K562 (cell line): ENCODE results near the gene CGNL1. TPM values are rescaled to one million over a fixed set of nuclear protein-coding genes. Genes with fewer than 3 reads are reported as not detected.

ENCODE experiments used
- ATAC-seq: fragments of 200-7000 bp; cut with Tn5 transposase; 3 replicates; pipeline ENCODE4 v1.9.1; 2020; ENCODE audit warnings: moderate library complexity
- BruUV-seq: library from RNA; stranded (reverse); fragments of 400-500 nt; replicated peaks from 2 replicates; lab custom pipeline; 2021; lab: Mats Ljungman, UMichigan
- CTCF ChIA-PET: fragments of 300-600 bp; formaldehyde crosslinking; extraction: SDS; loops from one replicate; lab custom pipeline; 2021; ENCODE audit warnings: low intra/inter-chr PET ratio; lab: Yijun Ruan, JAX
- POLR2A ChIA-PET: fragments of 300-600, 350-650 bp; sonication (Branson Sonifier 250); formaldehyde crosslinking; extraction: SDS; loops from one replicate; lab custom pipeline; 2021; ENCODE audit warnings: antibody characterized with exemption, inconsistent platforms; lab: Yijun Ruan, JAX
- DNase-seq, 4 experiments: peaks; one replicate each; pipeline versions ENCODE4 v3.0.0 to v3.0.0-alpha.2; 2011 to 2018; ENCODE audit warnings: low spot score in 3 of 4, mixed read lengths in 3 of 4; ENCODE audit errors: extremely low read depth in 1 of 4
- FAIRE-seq: peaks from 2 replicates; lab custom pipeline; 2011; peaks lifted over from hg19 to GRCh38; lab: Jason Lieb, UNC
- H2AFZ ChIP-seq: 2 replicates; pipeline ENCODE4 v1.6.0; 2011; ENCODE audit warnings: low read depth, low read length, control low read depth, inconsistent platforms
- H3K27ac ChIP-seq: fragments of 200-600 bp; 3 replicates; pipeline ENCODE4 v1.8.0; 2011; ENCODE audit warnings: low read depth, mild to moderate bottlenecking, control low read depth, inconsistent platforms, low read length, moderate library complexity, mixed read lengths; ENCODE audit errors: extremely low read depth
- H3K27me3 ChIP-seq, 2 experiments: fragments of 300-600 bp in 1 of 2; 2 replicates in 1 of 2; 3 replicates in 1 of 2; pipeline versions ENCODE4 v1.6.0 to v1.8.0; 2011; ENCODE audit warnings: inconsistent platforms in 2 of 2, low read length in 2 of 2, mild to moderate bottlenecking in 1 of 2, mixed read lengths in 1 of 2, moderate library complexity in 1 of 2; ENCODE audit not compliant: control insufficient read depth in 2 of 2, insufficient read depth in 2 of 2
- H3K36me3 ChIP-seq: fragments of 300-600 bp; 3 replicates; pipeline ENCODE4 v1.8.0; 2011; ENCODE audit warnings: mild to moderate bottlenecking, low read length, inconsistent platforms; ENCODE audit not compliant: control insufficient read depth, insufficient read depth
- H3K4me1 ChIP-seq, 2 experiments: fragments of 200-600 bp in 1 of 2; replicated peaks in 1 of 2; 2 replicates in 1 of 2; 3 replicates in 1 of 2; pipeline versions ENCODE4 v1.5.1 to v1.8.0; 2011; ENCODE audit warnings: inconsistent platforms in 2 of 2, low read length in 2 of 2, mild to moderate bottlenecking in 1 of 2, mixed read lengths in 1 of 2, moderate library complexity in 1 of 2; ENCODE audit not compliant: control insufficient read depth in 2 of 2, insufficient read depth in 2 of 2
- H3K4me2 ChIP-seq: 2 replicates; pipeline ENCODE4 v1.6.1; 2011; ENCODE audit warnings: low read length, control low read depth, inconsistent platforms, mixed read lengths; ENCODE audit not compliant: insufficient read depth
- H3K4me3 ChIP-seq: fragments of 200-600 bp; sonication (generic), shearing (Covaris generic); 2 replicates; pipeline ENCODE4 v1.5.1; 2016; ENCODE audit warnings: control low read depth, inconsistent platforms
- H3K79me2 ChIP-seq: fragments of 200-600 bp; 3 replicates; pipeline ENCODE4 v1.8.0; 2011; ENCODE audit warnings: low read length, inconsistent platforms; ENCODE audit not compliant: control insufficient read depth, insufficient read depth
- H3K9ac ChIP-seq, 2 experiments: 2 replicates each; pipeline versions ENCODE4 v1.6.0 to v1.6.1; 2011; ENCODE audit warnings: low read depth in 2 of 2, low read length in 2 of 2, control low read depth in 1 of 2, inconsistent platforms in 1 of 2, mild to moderate bottlenecking in 1 of 2, mixed read lengths in 1 of 2; ENCODE audit not compliant: insufficient read depth in 1 of 2
- H3K9me1 ChIP-seq: one replicate; pipeline ENCODE4 v1.6.0; 2011; ENCODE audit warnings: inconsistent platforms, mild to moderate bottlenecking, low read length, moderate library complexity; ENCODE audit not compliant: control insufficient read depth, insufficient read depth
- H3K9me3 ChIP-seq: replicated peaks from 2 replicates; pipeline ENCODE4 v1.5.1; 2011; ENCODE audit warnings: low read depth, low read length, inconsistent platforms; ENCODE audit not compliant: control insufficient read depth, insufficient read depth
- H4K20me1 ChIP-seq: replicated peaks from 2 replicates; pipeline ENCODE4 v1.6.1; 2011; ENCODE audit warnings: low read length, inconsistent platforms, mixed read lengths; ENCODE audit not compliant: control insufficient read depth, insufficient read depth
- ETV6 ChIP-seq, 3 experiments: fragments of 150-350 bp in 1 of 3; sonication (generic) in 1 of 3; formaldehyde crosslinking in 1 of 3; IDR thresholded peaks; 2 replicates each; pipeline versions ENCODE4 v1.6.1 to v1.8.0; 2014 to 2022; ENCODE audit warnings: borderline replicate concordance in 2 of 3, low read depth in 2 of 3, antibody characterized with exemption in 1 of 3, low read length in 1 of 3, mild to moderate bottlenecking in 1 of 3, missing genetic modification reagents in 1 of 3
- HBP1 ChIP-seq: fragments of 450-650 bp; formaldehyde crosslinking; IDR thresholded peaks from 2 replicates; pipeline ENCODE4 v1.4.0; 2022; ENCODE audit warnings: missing genetic modification characterization
- JUN ChIP-seq, 2 experiments: sonication (generic) in 1 of 2; formaldehyde crosslinking in 1 of 2; IDR thresholded peaks; 2 replicates each; pipeline versions ENCODE4 v1.6.1 to v1.8.0; 2012 to 2022; ENCODE audit warnings: borderline replicate concordance in 2 of 2, mild to moderate bottlenecking in 2 of 2, improper control_type of control experiment in 1 of 2, low read depth in 1 of 2, low read length in 1 of 2, missing genetic modification reagents in 1 of 2
- MEIS2 ChIP-seq: fragments of 450-650 bp; IDR thresholded peaks from 2 replicates; pipeline ENCODE4 v1.6.1; 2014; ENCODE audit warnings: mild to moderate bottlenecking; ENCODE audit not compliant: partially characterized antibody
- ZNF174 ChIP-seq: fragments of 250-450 bp; sonication (Bioruptor Pico); IDR thresholded peaks from 2 replicates; pipeline ENCODE4 v1.4.0; 2020; ENCODE audit warnings: mild to moderate bottlenecking
- WGBS: fragments of 100-300 bp; shearing (Covaris generic); methylation state at CpG from one replicate; pipeline ENCODE4 v1.1.6; 2016; ENCODE audit warnings: low coverage, mixed read lengths; ENCODE audit not compliant: insufficient coverage; ENCODE audit errors: missing lambda C conversion rate; 5-methylcytosine and 5-hydroxymethylcytosine counted together
- in situ Hi-C: fragments of 300-500 bp; cut with MboI; formaldehyde crosslinking; loops from 4 replicates; pipeline ENCODE4 v1.15.0; 2018; ENCODE audit warnings: inconsistent platforms, mixed read lengths
- intact Hi-C: fragments of 100-400 bp; cut with micrococcal nuclease; formaldehyde crosslinking; loops from 2 replicates; pipeline ENCODE4 v1.14.2; 2022
- polyA plus RNA-seq, 8 experiments: library from polyadenylated mRNA; depleted of rRNA in 4 of 8; stranded (reverse) in 5 of 8; unstranded in 3 of 8; fragments of >200 nt; fragmentation: Nextera tagmentation in 2 of 8; fragmentation: Illumina TruSeq in 1 of 8; extraction: Ambion mirVana in 2 of 8; extraction: Trizol in 1 of 8; gene quantifications; 2 replicates each; pipeline versions ENCODE4 v1.2.1 to v1.2.3, GENCODE V29; 2011 to 2014; ENCODE audit warnings: inconsistent platforms in 1 of 8, missing spikeins in 1 of 8
- total RNA-seq, 7 experiments: library from RNA; depleted of rRNA in 6 of 7; stranded (reverse); fragments of >200 nt in 6 of 7; fragmentation: Illumina TruSeq in 2 of 7; extraction: Trizol in 2 of 7; gene quantifications; 2 replicates each; pipeline versions ENCODE4 v1.2.1 to v1.2.3, GENCODE V29; 2011 to 2021; ENCODE audit warnings: low replicate concordance in 1 of 7
- TF ChIP-seq, protein P1 (sequence below), 2 experiments: IDR thresholded peaks in 1 of 2; conservative IDR thresholded peaks in 1 of 2; 2 replicates each; pipeline ENCODE4 v1.6.1; 2016; ENCODE audit warnings: low read depth in 2 of 2, mild to moderate bottlenecking in 1 of 2, missing compliant biosample characterization in 1 of 2, missing genetic modification characterization in 1 of 2, moderate library complexity in 1 of 2

CGNL1 gene
- total and polyA plus RNA-seq, 9 of the 15 experiments (the other 6 are each of a cell fraction or from before 2014, with no cell fraction given) = 0.01 to 0.07 TPM; not detected in 7

- no peaks in the 10 kb centered on the region for H4K20me1 ChIP-seq
- 0% methylated on average over 5 of the region's 5 CpGs for WGBS
- intact Hi-C loops (loop anchor here (2.0 to 5.0 kb wide), 4 partner anchors 52 to 621 kb away; no protein-coding TSS in a partner anchor), in situ Hi-C loops (loop anchor here (10.0 to 25.0 kb wide), 2 partner anchors 502 to 625 kb away; partner anchors contain the start of gene ALDH1A2)
- H3K4me1 ChIP-seq = no peaks in the 10 kb centered on the region; a peak in 1 of 5 replicates
- no peaks in the 10 kb centered on the region for H3K9me1 ChIP-seq
- POLR2A ChIA-PET = interaction anchor here (0.6 kb wide), 1 partner anchor 113 kb away, joined by 3 read pairs; no protein-coding TSS in a partner anchor
- no peak overlapping the region for H3K27ac ChIP-seq
- no peaks in the 10 kb centered on the region for H3K36me3 ChIP-seq
- ATAC-seq = peak; percentile 86
- no peak overlapping the region for H3K4me3 ChIP-seq
- no peaks in the 10 kb centered on the region for H3K9me3 ChIP-seq
- H3K4me2 ChIP-seq = no peak overlapping the region
- peaks cover 5 to 39% of the 10 kb centered on the region in 2 experiments for H3K27me3 ChIP-seq
- H3K9ac ChIP-seq = no peak overlapping the region
- peak; percentile 95 for FAIRE-seq
- H3K79me2 ChIP-seq = no peaks in the 10 kb centered on the region
- DNase-seq = peak; percentile 69 to 73 (median 71)
- no peak overlapping the region for H2AFZ ChIP-seq
- CTCF ChIA-PET = interaction anchor here (0.6 to 2.9 kb wide), 5 partner anchors 220 to 1942 kb away, joined by 3 to 17 read pairs (median 4); no protein-coding TSS in a partner anchor
- no TSS peak for BruUV-seq
- TF ChIP-seq ETV6 (IDR thresholded peaks at IDR 0.05; ENCODE audit: borderline replicate concordance in 1 of 2, low read depth in 2 of 2, low read length in 1 of 2) (no peak), ETV6 (CRISPR knock-in tag; IDR thresholded peaks at IDR 0.05; ENCODE audit: borderline replicate concordance) (no peak), MEIS2 (peak; percentile 67), ZNF174 (CRISPR knock-in tag) (no peak), HBP1 (CRISPR knock-in tag) (no peak), JUN (IDR thresholded peaks at IDR 0.05; ENCODE audit: borderline replicate concordance, low read depth, low read length) (0 out of 2 replicates have a peak, but pooled peaks have one; percentile 32), JUN (CRISPR knock-in tag; IDR thresholded peaks at IDR 0.05; ENCODE audit: borderline replicate concordance) (no peak)
- TF ChIP-seq, protein P1, sequence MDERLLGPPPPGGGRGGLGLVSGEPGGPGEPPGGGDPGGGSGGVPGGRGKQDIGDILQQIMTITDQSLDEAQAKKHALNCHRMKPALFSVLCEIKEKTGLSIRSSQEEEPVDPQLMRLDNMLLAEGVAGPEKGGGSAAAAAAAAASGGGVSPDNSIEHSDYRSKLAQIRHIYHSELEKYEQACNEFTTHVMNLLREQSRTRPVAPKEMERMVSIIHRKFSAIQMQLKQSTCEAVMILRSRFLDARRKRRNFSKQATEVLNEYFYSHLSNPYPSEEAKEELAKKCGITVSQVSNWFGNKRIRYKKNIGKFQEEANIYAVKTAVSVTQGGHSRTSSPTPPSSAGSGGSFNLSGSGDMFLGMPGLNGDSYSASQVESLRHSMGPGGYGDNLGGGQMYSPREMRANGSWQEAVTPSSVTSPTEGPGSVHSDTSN (CRISPR knock-in tag; IDR thresholded peaks at IDR 0.05; ENCODE audit: low read depth) = no peak
- TF ChIP-seq, protein P1 (tag; conservative IDR thresholded peaks at IDR 0.05; ENCODE audit: low read depth) = 0 out of 2 replicates have a peak, but pooled peaks have one; percentile 17
Measured at GRCh38 chr15:57559875-57560274, 183.6 kb downstream of the CGNL1 start.
